Esophagus squamous epithelium (tissue), 5 donors: Measurements from ENCODE around the gene GALNT17. TPM values are rescaled to one million over a fixed set of nuclear protein-coding genes. Genes with fewer than 3 reads are reported as not detected.

Experiments
- DNase-seq: peaks from one replicate; lab custom pipeline; 2025; lab: John Stamatoyannopoulos, UW
- H3K27ac ChIP-seq, 4 donors: fragments of 200-600 bp; sonication (generic); one replicate each; pipeline ENCODE4 v1.5.1; 2016 to 2019; ENCODE audit warnings: mild to moderate bottlenecking in 1 of 4
- H3K27me3 ChIP-seq, 4 donors: fragments of 200-600 bp; sonication (generic); 1 replicate in 3 of 4; 2 replicates in 1 of 4; pipeline versions ENCODE4 v1.5.1 to v1.6.0; 2017 to 2021; ENCODE audit warnings: antibody characterized with exemption in 1 of 4
- H3K36me3 ChIP-seq, 3 donors: fragments of 200-600 bp; sonication (generic); one replicate each; pipeline ENCODE4 v1.5.1; 2016 to 2019
- H3K4me1 ChIP-seq, 3 donors: fragments of 200-600 bp; sonication (generic); one replicate each; pipeline ENCODE4 v1.5.1; 2017 to 2019
- H3K4me3 ChIP-seq, 4 donors: fragments of 200-600 bp; sonication (generic); 1 replicate in 3 of 4; 2 replicates in 1 of 4; pipeline ENCODE4 v1.5.1; 2016 to 2019; ENCODE audit warnings: mild to moderate bottlenecking in 2 of 4, moderate library complexity in 1 of 4
- H3K9me3 ChIP-seq, 3 donors: fragments of 200-600 bp; sonication (generic); one replicate each; pipeline ENCODE4 v1.5.1; 2016 to 2019
- CTCF ChIP-seq, 6 experiments: fragments of 450-650 bp in 4 of 6; fragments of 200-600 bp in 2 of 6; sonication (generic) in 2 of 6; IDR thresholded peaks; one replicate each; pipeline ENCODE4 v1.5.1; 2016 to 2019; ENCODE audit warnings: antibody characterized with exemption in 6 of 6, mild to moderate bottlenecking in 4 of 6, moderate library complexity in 4 of 6
- POLR2A ChIP-seq, 4 donors: fragments of 450-650 bp; IDR thresholded peaks; one replicate each; pipeline ENCODE4 v1.6.1; 2017; ENCODE audit warnings: antibody characterized with exemption in 4 of 4, mild to moderate bottlenecking in 4 of 4, moderate library complexity in 3 of 4
- WGBS, 2 donors: methylation state at CpG; one replicate each; pipeline ENCODE4 v1.1.5; 2018; 5-methylcytosine and 5-hydroxymethylcytosine counted together
- intact Hi-C: fragments of 100-400 bp; cut with DNase I; formaldehyde crosslinking; loops from one replicate; pipeline ENCODE4 v1.15.0; 2022
- total RNA-seq, 4 donors: library from RNA; depleted of rRNA; stranded (reverse); fragments of >200 nt; gene quantifications; one replicate each; pipeline ENCODE4 v1.1.0, GENCODE V29; 2016
- donor health status: DM: yes; HTN: yes; CAD: no.

GALNT17 gene
- total RNA-seq, 4 donors from 2014 or later: 1.6 to 22.1 (median 2.5) TPM

- WGBS, 2 donors: 19 to 28% methylated on average over 2 of the region's 2 CpGs
- Histone ChIP-seq H3K4me3 (no peak overlapping the region), H3K36me3 (no peaks in the 10 kb centered on the region), H3K27ac (peak overlapping the region in 2 of 4 donors; percentile 12 to 19), H3K9me3 (peaks cover 0 to 8% (median 0%) of the 10 kb centered on the region in 3 donors), H3K27me3 (no peaks in the 10 kb centered on the region), H3K4me1 (peaks cover 0 to 5% (median 3%) of the 10 kb centered on the region in 3 donors)
- no peak for DNase-seq
- intact Hi-C loops: no loop called here
- TF ChIP-seq CTCF (IDR thresholded peaks at IDR 0.05) (no peak), POLR2A (IDR thresholded peaks at IDR 0.05) (no peak)
Observed at GRCh38 chr7:71518880-71519279, 386.9 kb downstream of the GALNT17 start.

- 30 to 45% methylated on average over 5 of the region's 5 CpGs for WGBS, 2 donors
- Histone ChIP-seq H3K4me3 (no peak overlapping the region), H3K27me3 (no peaks in the 10 kb centered on the region), H3K9me3 (peaks cover 0 to 8% (median 0%) of the 10 kb centered on the region in 3 donors), H3K27ac (peak overlapping the region in 2 of 4 donors; percentile 52 to 65), H3K36me3 (no peaks in the 10 kb centered on the region), H3K4me1 (peaks cover 0 to 5% (median 3%) of the 10 kb centered on the region in 3 donors)
- TF ChIP-seq POLR2A (IDR thresholded peaks at IDR 0.05): no peak
- no peak for TF ChIP-seq CTCF (IDR thresholded peaks at IDR 0.05)
- DNase-seq: no peak
- intact Hi-C loops: no loop called here
Observed at GRCh38 chr7:71521506-71521905, 389.6 kb downstream of the GALNT17 start.

- H3K9me3 ChIP-seq: no peaks in the 10 kb centered on the region
- no peaks in the 10 kb centered on the region for H3K27me3 ChIP-seq
- no peak for TF ChIP-seq POLR2A (IDR thresholded peaks at IDR 0.05)
- TF ChIP-seq CTCF (IDR thresholded peaks at IDR 0.05): no peak
- DNase-seq: no peak
- 86 to 91% methylated on average over 7 of the region's 7 CpGs for WGBS, 2 donors
- intact Hi-C loops: no loop called here
- no peak overlapping the region for H3K27ac ChIP-seq
- peaks cover 0 to 2% (median 2%) of the 10 kb centered on the region in 3 donors for H3K4me1 ChIP-seq
- no peaks in the 10 kb centered on the region for H3K36me3 ChIP-seq
- H3K4me3 ChIP-seq: no peak overlapping the region
Observed at GRCh38 chr7:71526106-71526505, 394.2 kb downstream of the GALNT17 start.

- H3K27me3 ChIP-seq: no peaks in the 10 kb centered on the region
- H3K36me3 ChIP-seq: no peaks in the 10 kb centered on the region
- H3K27ac ChIP-seq: no peak overlapping the region
- H3K9me3 ChIP-seq: no peaks in the 10 kb centered on the region
- DNase-seq: no peak
- no peaks in the 10 kb centered on the region for H3K4me1 ChIP-seq
- H3K4me3 ChIP-seq: no peak overlapping the region
- TF ChIP-seq CTCF (IDR thresholded peaks at IDR 0.05) (no peak), POLR2A (IDR thresholded peaks at IDR 0.05) (no peak)
- intact Hi-C loops: no loop called here
- 56 to 70% methylated on average over 5 of the region's 5 CpGs for WGBS, 2 donors
Observed at GRCh38 chr7:71527213-71527612, 395.3 kb downstream of the GALNT17 start.

GRCh38 chr7:71535616-71536015 is 403.7 kb downstream of the GALNT17 start:
- H3K9me3 ChIP-seq: no peaks in the 10 kb centered on the region
- no peak overlapping the region for H3K4me3 ChIP-seq
- WGBS, 2 donors: 86 to 90% methylated on average over 2 of the region's 2 CpGs
- no peak for DNase-seq
- no peaks in the 10 kb centered on the region for H3K36me3 ChIP-seq
- no peak overlapping the region for H3K27ac ChIP-seq
- TF ChIP-seq POLR2A (IDR thresholded peaks at IDR 0.05): no peak
- no peak for TF ChIP-seq CTCF (IDR thresholded peaks at IDR 0.05)
- H3K4me1 ChIP-seq: no peaks in the 10 kb centered on the region
- intact Hi-C loops: no loop called here
- H3K27me3 ChIP-seq: no peaks in the 10 kb centered on the region
